Activated T-helper 1 cell treated with Interleukin-2 at 50 U/mL for 16 hours (primary cell): ENCODE measurements around the gene CADPS.

ENCODE experiments used
- DNase-seq: peaks from one replicate; pipeline ENCODE4 v3.0.0-alpha.2; 2020; ENCODE audit warnings: low read depth

Gene CADPS

GRCh38 chr3:62556121-62556815 lies 318.9 kb downstream of the CADPS start:
- no peak for DNase-seq

GRCh38 chr3:62554264-62554799 lies 320.9 kb downstream of the CADPS start:
- DNase-seq, result no peak

DNA sequence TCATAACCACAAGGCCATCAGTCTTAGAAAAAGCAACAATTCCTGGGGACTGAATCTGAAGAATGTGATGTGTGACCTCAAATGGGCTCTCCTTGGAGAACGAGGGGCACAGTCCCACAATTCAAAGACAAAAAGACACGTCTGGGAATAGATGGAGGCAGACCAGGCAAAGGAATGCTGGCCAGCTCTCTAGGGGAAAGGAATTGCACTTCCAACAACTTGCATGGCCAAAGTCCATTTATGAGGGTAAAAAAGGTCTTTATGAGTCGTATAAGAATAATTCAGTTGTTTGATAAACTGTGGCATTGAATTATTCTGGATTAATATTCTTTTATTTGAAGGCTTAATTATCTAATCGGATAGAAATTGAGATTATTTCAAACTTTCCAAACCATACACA lies 321.4 kb downstream of the CADPS start:
- DNase-seq, result no peak

GRCh38 chr3:62551556-62551955 lies 323.7 kb downstream of the CADPS start:
- DNase-seq, result no peak

- DNase-seq, result no peak
Observed at GRCh38 chr3:62550439-62550838, 324.8 kb downstream of the CADPS start.

- DNase-seq, result no peak
Observed at GRCh38 chr3:62548528-62549205, 326.5 kb downstream of the CADPS start.

DNA sequence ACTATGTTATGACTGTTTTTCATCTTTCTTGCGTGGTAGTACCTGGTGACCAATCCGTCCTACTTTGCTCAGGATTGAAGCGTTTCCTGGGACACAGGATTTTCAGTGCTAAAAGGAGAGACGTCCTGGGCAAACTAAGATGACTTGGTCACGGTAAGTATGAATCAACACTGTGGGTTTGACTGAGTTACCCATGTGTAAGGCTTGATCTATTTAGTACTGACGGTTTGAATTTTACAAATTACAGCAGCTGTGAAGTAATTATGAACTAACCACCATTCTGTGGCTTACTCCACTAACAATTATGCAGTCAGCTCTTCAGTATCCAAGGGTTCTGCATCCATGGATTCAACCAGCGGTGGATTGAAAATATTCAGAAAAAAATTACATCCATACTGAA lies 328.9 kb downstream of the CADPS start:
- DNase-seq, result no peak

DNA sequence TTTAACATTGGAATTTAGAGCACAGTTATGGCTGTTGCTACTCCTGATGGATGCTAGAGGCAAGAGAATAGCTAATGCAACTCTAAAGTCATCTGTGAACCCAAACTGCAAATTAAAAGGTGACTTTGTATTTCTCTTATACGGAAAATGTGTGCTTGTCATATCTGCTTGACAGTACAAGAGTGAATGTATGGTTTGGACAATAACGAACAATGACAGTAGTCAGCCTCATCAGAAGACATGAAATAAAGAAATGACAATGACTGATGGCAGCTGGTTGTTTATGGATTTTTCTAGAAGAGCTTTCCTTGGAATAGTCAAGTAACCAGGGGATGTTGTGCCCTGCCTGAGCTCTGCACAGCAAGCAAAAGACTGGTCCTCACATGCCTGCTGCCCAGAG lies 333.0 kb downstream of the CADPS start:
- no peak for DNase-seq

DNA sequence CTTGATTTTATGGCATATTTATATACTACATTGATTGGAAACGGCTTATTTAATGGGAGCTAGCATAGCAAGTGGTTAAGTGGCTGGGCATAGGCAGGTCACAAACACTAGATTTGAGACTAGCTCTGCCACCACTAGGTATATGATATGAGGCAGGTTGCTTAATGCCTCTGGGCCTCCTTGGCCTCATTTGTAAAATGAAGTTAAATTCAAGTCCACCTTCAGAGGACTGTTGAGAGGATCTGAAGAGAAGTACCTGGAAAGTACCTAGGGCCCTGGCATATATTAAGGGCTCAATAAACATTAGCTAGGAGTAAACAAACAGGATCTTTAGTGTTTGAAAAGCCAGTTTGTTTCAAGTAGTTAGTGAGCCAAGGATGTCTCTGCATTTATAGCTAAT lies 335.5 kb downstream of the CADPS start:
- DNase-seq, result no peak

DNA sequence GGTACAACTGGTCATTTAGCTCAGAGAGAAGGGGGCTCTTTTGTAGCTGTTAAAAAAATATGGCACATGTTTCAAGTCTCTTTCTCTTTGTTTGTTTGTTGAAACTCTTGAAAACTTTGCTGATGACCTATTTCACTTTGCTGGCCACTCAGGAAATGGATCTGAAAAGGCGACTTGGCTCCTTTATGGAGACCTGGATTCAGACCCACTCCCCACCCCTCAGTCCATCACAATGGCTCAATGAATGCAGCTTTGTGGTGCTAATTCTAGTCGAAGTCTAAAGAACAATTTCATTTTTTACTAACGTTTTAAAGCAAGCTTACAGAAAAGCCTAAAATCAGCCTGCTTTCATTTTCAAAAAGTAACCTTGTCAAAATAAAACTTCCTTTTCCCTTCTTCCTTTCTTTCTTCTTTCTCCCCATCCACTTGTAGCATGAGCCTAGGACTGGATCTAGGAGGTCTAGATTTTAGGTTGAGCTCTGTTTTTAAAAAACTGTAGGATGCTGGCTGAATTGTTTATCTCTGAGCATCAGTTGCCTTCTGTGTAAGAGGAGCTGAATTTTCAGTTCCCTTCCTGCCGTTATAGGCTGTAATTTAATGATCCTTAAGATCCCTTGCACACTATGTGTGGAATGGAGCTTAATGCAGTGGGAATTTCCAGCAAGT lies 336.4 kb downstream of the CADPS start:
- no peak for DNase-seq

GRCh38 chr3:62534326-62534725 lies 340.9 kb downstream of the CADPS start:
- no peak for DNase-seq

GRCh38 chr3:62532796-62533195 lies 342.4 kb downstream of the CADPS start:
- DNase-seq, result no peak

DNA sequence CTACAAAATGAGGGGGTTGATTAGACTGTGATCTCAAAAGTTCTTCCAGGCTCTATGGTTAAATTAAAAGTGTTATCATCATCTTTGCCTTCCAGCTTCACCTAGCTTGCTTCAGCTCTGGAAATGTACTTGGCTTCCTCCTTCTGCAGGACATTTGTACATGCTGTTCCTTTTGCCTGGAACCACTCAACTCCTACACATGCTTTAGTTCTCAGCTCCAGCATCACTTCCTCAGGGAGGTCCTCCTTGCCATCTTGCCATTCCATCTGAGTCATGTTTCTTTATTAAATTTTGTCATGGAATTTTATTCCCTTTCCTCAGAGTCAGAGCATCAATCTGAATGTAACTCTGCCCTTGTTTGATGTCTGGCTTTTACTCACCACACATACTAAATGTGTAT lies 343.2 kb downstream of the CADPS start:
- no peak for DNase-seq

- no peak for DNase-seq
Observed at GRCh38 chr3:62531493-62531892, 343.7 kb downstream of the CADPS start.

GRCh38 chr3:62529230-62529629 lies 346.0 kb downstream of the CADPS start:
- no peak for DNase-seq

GRCh38 chr3:62527474-62527873 lies 347.7 kb downstream of the CADPS start:
- no peak for DNase-seq

DNA sequence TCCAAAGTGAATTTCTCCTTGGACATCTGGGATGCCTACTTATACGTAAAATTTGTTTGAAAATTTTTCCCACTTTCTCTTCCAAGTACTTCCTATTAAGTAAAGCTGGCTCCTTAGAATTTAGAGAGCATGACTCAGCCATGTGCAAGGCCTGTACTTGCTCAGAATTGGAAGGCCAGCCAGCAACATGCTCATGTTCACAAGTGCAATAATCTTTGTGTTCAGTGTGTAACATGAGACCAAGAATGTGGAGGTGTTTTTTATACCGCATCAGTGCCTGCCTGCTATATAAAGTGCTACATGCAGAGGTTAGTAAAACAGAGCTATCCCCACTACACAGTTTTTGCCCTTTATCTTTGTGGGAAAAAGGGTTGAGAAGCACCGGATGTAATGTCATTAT lies 349.9 kb downstream of the CADPS start:
- no peak for DNase-seq

DNA sequence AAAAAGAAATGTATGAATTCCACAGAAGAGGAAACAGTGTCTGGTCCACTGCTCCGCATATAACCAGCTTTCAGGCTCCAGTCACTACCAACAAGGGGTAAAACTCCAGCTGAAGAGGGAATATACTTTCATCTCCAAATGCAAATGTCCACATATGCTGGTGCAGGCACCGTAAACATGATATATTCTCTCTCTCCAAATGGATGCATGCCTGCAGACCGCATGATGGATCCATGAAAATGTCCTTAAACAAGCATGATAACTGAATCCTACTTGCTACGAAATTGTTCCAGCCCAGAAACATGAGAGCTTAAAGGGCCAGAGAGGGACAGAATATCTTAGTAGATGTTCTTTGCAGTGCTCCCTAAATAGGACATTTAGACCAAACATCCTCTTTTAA lies 351.5 kb downstream of the CADPS start:
- no peak for DNase-seq

- DNase-seq, result no peak
Observed at GRCh38 chr3:62521464-62522105, 353.6 kb downstream of the CADPS start.

GRCh38 chr3:62503516-62503915 lies 371.7 kb downstream of the CADPS start:
- no peak for DNase-seq

- no peak for DNase-seq
Observed at GRCh38 chr3:62502315-62503300, 372.6 kb downstream of the CADPS start.
